Sigmoid colon (tissue), 4 donors: ENCODE results near the gene LONRF3.

ENCODE experiments used
- EP300 ChIP-seq, 4 donors: sonication (generic); formaldehyde crosslinking; IDR thresholded peaks; one replicate each; pipeline ENCODE4 v1.6.1; 2017; ENCODE audit warnings: antibody characterized with exemption in 4 of 4
- POLR2A ChIP-seq, 2 donors: fragments of 450-650 bp; IDR thresholded peaks; one replicate each; pipeline ENCODE4 v1.6.1; 2016; ENCODE audit warnings: antibody characterized with exemption in 2 of 2, mild to moderate bottlenecking in 2 of 2, moderate library complexity in 2 of 2
- TF ChIP-seq, protein P1 (sequence below), 4 experiments: fragments of 450-650 bp in 3 of 4; fragments of 200-600 bp in 1 of 4; IDR thresholded peaks; one replicate each; pipeline ENCODE4 v1.5.1; 2016 to 2019; ENCODE audit warnings: antibody characterized with exemption in 4 of 4, mild to moderate bottlenecking in 3 of 4, moderate library complexity in 2 of 4

DNA sequence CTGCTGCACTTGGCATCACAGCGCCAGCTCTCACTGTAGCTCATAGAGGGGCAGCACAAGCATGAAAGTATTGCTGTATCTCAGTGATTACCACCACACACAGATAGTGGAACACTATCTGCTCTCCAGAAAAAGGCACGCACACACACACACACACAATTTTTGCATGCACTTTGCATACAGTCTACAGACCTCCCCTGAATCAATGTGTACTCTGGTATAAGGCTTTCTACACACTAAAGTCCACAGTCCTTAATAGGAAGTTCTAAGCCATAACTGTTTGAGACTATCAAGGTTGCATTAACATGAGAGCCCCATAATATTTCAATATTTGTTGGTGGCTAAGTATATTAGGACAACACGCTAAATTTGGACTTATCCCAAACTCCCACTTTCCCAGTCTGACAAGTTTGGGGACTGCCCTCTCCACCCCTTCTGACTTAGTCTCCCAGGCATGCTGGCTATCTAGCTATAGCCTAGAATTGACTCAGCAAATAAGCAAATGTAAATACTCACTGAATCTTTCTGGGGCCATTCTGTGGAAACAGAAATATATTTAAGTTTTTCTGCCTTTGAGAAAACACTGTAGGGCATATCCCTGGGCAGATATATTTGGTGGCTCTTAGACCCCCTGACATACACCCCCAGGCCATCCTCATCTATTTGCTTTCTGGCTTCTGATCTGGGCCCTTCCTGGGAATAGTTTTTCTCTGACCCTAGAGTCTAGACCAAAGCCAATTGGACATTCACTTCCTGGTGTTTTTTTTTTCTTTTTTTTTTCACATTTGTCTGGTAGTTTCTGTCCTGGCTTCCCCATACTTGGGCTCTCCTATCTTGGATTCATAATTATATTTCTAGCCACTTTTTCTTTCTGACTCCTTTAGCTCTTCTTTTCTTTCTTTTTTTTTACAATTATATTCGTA lies 62.0 kb downstream of the LONRF3 start:
- TF ChIP-seq EP300 (IDR thresholded peaks at IDR 0.05) (no peak), POLR2A (IDR thresholded peaks at IDR 0.05) (no peak)
- TF ChIP-seq, protein P1, sequence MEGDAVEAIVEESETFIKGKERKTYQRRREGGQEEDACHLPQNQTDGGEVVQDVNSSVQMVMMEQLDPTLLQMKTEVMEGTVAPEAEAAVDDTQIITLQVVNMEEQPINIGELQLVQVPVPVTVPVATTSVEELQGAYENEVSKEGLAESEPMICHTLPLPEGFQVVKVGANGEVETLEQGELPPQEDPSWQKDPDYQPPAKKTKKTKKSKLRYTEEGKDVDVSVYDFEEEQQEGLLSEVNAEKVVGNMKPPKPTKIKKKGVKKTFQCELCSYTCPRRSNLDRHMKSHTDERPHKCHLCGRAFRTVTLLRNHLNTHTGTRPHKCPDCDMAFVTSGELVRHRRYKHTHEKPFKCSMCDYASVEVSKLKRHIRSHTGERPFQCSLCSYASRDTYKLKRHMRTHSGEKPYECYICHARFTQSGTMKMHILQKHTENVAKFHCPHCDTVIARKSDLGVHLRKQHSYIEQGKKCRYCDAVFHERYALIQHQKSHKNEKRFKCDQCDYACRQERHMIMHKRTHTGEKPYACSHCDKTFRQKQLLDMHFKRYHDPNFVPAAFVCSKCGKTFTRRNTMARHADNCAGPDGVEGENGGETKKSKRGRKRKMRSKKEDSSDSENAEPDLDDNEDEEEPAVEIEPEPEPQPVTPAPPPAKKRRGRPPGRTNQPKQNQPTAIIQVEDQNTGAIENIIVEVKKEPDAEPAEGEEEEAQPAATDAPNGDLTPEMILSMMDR (IDR thresholded peaks at IDR 0.05), result no peak
